HG02973 (cell line): ENCODE measurements around the gene SMIM20.

ENCODE experiments used
- ATAC-seq: cut with Tn5 transposase; IDR thresholded peaks from one replicate; pipeline ENCODE4 v1.9.1; 2021; ENCODE audit warnings: moderate library complexity; ENCODE audit not compliant: unreplicated experiment

SMIM20 gene

DNA sequence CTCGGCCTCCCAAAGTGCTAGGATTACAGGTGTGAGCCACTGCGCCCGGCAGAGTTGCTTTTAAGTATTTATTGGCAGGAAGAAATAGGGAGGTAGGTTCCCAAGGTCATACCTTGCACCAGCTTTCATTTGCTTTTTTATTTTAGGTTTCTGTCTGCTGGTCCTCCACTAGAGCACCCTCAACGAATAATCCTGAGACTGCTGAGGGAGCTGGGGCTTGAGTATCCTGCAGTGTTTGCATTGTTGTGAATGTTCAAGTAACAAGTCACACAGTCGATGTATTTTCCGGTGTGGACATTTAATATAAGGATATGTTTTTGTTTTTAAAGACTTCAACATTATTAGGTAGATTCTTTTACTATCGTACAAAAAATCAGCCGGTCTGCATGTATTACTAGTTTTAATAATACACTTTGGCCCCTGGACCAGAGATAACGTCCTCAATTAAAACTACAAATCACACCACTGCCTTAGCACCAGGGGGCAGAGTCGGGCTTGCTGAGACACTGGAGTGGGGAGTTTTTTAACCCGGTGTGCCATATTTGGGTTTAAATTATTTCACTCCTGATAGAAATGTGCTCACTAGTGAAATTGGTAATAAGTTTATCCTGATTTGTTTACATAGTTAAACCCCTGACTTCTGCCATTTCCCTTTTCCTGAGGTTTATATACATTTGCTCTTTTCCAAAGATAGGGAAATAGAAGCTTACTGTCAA, 11.6 kb downstream of the SMIM20 start:
- no peak for ATAC-seq

DNA sequence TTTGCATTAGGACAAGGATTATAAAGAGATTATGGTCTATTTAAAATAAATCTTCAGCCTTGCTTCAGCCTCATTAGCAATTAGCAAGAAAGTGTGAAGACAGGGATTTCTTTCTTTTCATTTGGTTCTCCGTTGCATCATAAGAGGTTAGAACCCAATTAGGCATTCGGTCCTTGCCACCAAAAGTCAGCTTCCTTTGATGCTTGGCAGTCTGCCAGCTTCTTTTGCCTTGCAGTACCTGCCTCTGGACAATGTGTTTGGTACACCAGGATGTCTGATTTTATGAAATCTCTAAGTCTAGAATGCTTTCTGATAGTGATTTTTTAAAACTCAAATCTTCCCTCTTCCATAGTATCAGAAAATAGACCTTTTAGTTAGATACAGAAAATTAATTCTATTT, 12.4 kb downstream of the SMIM20 start:
- ATAC-seq = no peak

DNA sequence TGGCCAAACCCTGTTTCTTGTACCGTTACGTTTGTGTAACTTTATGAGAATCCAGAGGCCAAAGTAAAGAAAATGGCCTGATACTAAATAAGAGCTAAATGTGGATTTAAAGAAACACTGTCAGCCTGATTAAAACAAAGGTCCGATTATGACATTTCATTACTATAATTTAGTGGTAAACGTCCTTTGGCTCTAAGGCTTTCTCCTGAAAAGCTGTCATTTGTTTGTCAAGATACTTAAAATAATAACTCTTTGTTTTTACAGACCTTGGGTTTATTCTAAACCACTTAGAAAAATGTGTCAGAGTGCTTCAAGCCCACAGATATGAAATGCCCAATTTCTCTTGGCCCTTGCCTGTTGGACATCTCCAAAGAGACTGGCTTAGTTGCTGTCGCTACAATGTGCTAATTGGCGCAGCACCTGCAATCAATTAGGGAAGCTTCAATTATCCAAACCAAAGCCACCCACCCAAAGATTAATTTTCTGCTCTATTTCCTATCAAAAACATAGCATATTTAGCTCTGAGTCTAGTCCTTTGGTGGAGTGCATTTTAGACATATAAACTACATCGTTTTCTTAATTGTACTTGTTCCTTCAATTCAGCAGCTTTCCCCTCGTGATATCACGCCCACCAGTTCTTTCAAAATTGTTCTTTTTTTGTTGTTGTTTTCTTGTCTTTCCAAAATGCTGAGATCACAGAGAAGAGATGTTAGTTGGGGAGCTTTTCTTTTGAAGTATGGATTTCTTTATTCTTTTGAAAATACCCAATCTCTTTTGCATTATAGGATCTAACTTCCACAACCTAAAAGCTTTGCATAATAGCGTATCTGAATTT, 13.6 kb downstream of the SMIM20 start:
- ATAC-seq = no peak

DNA sequence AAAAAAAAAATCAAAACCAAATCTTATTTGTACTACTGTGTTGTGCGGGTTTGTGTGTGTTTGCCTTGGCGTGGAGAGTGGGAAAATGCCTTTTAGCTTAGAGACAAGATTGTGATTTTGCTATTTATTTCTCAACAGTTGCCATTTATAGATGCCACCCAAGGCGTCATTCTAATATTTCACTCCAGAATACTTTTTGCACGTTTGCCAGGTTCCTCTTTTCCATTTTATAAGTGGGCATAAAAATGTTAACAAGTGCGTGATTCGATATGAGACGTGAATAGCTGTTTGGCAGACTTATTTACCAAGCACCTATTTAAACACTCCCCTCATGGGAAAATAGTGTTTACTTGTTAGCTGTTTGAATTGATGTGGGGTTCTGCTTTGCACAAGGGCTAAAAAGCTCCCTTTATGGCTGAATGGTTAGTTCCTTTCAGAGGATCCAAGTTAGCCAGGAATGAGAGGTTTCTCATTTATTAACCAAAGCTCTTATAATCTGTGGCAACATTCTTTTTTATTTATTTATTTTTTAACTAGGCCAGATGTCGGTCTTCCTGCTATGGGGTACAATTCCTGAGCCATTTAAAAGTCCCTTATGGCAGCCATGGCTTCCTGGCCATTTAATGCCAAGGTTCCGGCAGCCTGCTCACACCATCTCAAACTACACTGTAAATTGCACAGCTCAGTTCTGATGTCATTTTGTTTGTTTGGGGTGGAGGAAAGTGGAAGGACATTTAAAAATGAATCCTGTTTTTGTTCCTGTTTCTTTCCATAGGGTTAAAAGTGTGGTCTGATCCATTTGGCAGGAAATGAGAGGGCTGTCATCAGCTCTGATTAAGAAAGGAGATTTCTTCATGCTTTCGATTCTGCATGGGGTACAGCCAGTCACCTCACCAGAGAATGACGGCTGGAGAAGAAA, 14.6 kb downstream of the SMIM20 start:
- ATAC-seq = no peak

DNA sequence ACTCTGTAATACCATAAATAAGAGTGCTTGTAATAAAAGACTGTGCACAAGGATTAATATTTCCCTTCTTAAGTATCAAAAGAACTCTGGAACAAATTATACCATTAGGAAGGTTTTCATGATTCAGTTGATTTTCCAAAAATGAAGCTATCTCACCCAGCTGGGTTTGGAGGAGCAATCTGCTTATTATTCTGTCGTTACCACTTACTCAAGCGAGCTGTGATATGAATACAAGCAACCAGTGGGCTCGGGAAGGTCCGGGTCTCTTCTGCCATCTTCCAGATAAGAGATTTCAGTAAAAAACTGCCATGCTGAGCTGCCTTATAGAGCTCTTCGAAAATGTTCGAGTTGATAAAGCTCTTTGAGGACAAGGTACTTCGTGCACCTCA, 15.3 kb downstream of the SMIM20 start:
- no peak for ATAC-seq

DNA sequence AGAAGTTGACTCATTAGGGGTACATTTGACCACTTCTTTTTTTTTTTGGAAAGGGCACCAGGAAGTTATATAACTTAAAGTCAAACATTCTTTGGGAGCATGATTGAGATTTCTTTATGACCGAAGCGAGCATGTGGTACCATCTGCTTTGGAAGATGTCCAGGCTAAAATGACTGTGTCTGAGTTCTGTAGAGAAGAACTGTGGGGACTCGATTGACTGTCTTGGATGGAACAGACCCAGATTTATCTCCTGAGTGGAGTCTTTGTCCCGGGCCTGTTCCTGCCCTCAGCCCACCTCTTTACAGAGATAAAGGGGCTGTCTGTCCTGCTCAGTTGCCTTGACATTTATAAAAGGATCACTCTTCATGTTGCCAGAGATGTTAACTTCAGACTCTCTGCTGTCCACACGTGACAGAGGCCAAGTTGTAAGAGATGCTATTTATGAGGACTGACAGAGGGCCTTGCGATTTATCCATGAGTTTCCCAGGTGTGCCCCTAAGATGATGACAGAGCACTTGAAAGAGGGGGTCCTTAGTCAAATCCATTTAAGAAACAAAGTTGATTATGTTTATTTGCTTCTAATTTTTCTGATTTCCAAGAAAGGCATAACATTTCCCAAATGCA, 16.8 kb downstream of the SMIM20 start:
- no peak for ATAC-seq

DNA sequence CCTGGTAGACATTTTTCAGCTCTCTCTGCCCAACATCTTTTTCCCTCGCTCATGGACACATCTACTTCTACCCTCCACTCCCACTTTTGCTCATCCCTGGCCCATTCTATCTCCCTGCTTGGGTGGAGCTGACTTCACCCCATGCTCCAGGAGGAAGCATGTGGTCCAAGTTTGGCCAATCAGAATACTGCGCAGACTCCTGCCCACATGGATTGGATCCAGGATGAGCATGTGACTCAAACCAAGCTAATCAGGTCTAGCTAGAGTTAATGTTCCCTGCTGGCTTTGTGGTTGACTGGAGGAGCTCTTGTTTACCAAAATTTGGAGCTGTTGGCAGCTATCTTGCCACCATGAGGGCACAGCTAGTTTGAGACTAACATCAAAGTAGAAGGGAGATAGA, 22.7 kb downstream of the SMIM20 start:
- ATAC-seq = no peak

DNA sequence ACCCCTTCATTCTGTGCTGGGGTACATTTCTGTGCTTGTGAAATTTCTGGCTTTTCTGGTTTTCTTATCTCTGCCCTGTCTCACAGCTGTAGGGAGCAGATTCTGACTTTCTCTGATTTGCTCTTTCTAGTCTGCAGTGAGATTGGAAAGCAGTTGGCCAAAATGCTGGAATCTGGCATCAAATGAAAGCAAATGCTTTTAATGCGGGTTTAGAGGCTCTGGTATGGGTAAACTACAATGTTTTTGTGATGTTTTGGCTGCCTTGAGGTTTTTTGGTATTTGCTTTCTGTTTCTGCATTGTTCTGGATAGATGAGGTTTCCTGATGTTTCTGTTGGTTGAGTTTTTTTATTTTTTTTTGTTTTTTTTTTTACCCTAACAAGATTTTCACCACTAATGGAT, 23.8 kb downstream of the SMIM20 start:
- ATAC-seq = no peak

DNA sequence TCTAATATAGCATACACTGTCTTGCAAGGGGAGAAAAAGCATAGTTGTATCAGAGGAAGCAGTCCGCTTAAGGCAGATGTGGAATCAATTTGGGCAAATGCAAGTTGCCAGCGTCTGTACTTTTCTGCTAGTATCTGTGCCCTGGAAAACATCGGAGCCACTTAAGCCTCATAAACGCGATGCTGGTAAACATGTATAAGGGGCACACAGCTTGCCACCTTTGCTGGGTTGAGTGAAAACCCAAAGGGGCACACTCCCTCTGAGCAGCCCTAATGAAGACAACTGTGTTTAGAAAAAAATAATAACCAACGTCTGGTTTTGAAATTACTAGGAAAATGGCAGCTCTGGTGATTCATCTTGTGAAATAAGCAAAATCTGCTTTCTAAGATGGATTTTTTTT, 24.3 kb downstream of the SMIM20 start:
- ATAC-seq = peak; percentile 44

DNA sequence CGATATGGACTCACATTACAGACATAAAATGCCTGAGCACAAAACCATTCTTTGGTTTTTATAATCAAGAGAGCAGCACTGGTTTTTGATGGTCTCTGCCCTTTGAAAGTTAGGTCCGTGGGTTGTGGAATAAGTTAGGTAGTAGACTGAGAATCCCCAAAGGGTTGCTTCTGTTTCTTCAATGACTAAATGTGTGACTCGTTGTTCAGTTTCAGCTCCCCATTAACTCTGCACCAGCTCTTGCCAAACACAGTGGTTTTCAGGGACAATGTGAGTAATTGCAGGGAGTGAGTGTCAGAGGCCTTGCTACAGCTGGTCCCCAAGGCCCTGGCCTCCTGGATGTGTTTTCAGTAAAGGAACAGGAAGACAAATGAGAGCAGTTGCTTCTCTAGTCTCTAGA, 24.8 kb downstream of the SMIM20 start:
- peak; percentile 95 for ATAC-seq

DNA sequence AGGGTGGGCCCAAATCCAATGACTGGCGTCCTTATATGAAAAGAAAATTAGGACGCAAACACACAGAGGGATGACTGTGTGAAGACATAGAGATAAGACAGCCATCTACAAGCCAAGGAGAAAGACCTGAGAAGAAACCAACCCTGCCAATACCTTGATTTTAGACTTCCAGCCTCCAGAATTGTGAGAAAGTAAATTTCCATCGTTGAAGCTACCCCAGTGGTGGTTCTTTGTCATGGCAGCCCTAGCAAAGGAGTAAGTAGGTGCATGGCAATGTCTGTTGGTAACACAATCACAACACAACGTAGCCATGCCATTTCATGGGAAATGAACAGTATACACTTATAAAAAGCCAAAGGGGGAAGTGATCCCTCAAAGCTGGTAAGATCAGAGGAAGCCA, 25.3 kb downstream of the SMIM20 start:
- no peak for ATAC-seq

DNA sequence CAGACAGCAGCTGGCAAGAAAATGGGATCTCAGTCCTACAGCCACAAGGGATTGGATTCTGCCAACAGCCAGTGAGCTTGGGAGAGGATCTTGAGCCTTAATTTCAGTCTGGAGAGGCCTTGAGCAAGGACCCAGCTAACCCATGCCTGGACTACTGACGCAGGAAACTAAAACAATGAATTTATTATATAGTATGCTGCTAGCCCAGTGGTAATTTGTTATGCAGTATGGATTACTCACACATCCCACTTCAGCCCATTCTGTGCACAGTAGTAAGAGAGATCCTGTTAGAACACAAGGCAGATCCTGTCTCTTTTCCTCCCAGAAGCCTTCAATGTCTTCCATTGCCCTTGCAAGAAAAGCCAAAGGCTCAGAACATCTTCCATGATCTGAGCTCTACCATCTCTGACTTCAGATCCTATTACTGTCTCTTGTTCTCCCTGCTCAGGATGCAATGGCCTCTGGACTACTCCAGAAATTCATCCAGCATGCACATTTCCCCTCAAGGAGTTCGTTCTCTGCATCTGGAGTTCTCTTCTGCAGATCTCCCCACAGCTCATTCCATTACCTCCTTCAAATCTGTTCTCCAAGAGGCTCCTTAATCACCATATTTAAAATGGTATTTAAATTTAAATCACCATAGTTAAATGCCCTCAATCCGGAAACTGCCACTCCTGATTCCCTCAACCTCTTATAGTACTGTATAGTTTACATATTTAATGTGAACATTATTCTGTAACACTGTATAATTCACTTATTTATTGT, 27.6 kb downstream of the SMIM20 start:
- ATAC-seq = no peak

DNA sequence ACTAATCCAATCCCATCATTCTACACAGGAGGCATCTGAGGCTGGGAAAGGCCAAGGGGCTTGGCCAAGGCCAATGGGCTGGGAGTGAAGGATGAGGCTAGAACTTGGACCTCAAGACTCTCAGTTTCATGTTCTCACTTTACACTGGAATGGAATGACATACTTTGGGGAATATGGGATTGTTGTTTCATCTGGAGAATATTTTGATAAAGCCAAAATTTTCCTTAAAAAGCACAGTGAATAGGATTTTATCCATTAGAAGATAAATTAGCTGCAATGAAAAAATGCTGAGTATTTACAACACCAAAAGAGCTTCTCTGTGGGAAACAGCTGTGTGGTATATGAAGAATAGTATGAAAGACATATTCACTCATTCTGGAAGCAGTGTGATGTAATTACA, 29.3 kb downstream of the SMIM20 start:
- ATAC-seq = no peak

DNA sequence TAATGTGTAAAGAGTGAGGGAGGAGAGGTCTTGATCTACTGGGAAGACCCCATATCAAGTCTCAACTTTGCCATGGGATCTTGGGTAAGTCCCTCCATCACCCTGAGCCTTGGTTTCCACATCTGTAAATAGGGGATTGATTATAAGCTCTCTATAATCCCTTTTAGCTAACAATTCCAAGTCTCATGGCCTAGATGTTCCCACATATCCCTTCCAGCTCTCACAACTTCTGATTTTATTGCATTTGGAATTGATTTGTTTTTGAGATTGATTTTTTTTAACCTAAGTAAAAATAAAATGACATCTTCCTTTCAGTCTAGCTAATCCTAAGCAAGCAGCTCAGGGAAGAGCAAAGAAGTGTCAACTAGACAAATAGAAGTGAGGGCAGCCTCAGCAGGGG, 29.8 kb downstream of the SMIM20 start:
- ATAC-seq = no peak

DNA sequence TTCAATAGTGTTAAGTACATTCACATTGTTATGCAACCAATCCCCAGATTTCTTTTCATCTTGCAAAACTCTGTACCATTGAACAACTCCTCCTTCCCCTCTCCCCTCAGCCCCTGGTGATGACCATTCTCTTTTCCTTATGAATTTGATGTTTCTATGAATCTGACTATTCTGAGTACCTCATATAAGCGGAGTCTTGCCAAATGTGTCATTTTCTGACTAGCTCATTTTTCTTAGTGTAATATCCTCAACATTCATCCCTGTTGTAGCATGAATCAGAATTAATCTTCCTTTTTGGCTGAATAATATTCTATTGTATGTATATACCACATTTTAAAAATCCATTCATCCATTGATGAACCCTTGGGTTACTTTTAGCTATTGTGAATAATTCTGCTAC, 34.0 kb downstream of the SMIM20 start:
- no peak for ATAC-seq

DNA sequence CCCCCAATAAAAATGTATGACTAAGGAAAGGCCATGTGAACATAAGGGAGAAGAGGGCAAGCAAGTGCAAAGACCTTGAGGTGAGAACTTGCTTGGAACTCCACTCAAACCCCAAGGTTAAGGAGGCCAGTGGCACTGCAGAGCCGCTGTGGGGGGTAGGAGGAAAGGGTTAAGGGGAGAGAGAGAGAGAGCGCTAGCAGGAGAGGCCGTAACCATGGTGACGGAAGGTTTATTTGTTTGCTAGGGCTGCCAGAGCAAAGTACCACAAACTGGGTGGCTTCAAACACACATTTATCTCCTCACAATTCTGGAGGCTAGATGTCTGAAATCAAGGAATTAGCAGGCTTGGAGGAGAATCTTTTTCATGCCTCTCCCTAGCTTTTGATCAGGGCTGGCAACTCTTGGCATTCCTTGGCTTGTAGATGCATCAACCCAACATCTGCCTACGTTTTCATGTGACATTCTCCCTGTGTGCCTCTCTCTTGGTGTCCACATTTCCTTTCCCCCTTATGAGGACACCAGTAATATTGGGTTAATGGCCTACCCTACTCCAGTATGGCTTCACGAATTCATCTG, 35.2 kb downstream of the SMIM20 start:
- ATAC-seq = no peak

DNA sequence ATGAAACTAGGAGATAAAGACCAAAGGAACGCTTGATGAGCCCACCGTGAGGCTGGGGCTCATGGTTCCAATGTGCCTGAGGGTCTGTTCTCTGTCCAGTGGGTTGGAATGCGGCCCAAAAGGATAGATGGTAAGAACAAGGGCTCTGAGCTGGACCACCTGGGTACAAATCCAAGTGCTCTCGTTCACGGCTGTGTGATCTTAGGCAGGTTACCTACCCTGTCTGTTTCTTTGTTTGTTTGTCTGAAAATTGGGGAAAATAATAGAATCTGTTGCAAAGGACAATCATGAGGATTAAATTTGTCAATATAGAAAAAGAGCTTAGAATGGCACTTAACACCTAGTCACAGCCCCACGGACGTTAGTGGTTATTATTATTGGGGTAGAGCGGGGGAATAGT, 36.0 kb downstream of the SMIM20 start:
- no peak for ATAC-seq

DNA sequence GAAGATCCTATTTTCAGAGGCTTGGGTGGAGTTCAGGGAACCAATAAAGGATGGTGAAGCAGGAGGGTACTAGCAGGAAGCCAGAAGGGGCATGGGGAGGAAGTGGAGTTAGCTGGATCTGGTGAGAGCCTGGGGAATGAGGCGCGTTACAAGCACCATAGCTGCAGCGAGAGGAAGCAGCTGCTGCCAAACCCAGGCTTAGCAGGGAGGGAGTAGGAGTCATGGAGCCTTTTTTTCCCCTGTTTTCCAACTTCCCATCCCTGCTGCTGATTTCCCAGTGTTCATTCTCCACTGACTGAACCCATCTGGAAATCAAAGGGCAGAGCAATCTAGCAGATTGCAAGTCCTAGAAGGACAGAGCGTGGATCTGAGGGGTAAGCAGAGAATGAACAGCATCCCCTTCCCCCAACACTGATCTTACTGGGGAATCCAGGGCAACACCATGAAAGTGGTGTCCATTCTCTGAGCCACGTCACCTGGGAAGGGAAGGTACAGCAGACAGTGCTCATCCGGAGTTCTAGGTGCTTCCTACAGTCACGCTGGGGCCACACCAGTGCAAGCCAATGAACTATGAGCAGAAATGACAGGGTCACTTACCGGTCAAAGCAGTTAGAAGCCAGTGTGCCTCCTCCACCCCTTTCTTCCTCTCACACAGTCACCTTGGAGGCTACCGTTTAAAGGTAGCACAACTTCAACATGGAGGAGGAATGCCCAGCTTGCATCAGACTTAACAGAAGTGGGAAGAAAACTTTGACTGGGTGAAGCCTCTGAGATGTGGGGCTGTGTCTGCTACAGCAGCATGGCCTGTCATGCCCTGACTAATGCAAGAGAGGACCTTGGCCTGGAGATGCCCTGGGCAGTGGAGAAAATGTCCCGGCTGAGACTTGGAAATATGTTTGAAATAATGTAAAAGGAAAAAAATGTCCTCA, 36.7 kb downstream of the SMIM20 start:
- no peak for ATAC-seq

DNA sequence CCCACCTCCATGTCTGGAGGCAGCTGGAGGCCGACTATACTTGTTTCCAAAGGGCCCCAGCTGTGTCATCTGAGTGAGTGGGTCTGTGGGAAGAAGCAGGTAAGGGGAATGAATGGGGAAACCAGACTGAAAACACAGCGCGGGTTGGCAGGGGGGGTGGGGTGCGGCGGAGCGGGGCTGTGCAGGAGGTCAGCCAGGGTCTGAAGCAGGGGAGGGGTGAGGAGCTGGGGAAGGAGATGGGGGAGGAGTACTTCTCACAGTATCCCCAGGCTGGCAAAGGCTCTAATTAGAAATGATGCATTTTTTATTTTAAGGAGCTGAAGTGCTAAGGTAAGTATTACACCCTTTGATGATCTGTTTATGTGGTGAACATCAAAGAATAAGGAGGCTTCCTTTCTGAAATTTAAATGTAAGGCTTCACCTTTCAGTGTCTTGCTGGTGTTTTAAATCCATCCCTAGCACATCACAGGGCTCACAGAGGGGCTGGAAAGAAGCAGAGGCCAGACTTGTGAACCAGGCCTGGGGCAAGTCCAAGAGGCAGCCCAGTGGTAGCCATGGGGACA, 37.5 kb downstream of the SMIM20 start:
- no peak for ATAC-seq
